Parathyroid adenoma (tissue), 2 donors: Measurements from ENCODE around the gene VAT1L.

Source experiments
- H2AFZ ChIP-seq: fragments of 300-600 bp; sonication (generic); one replicate; pipeline ENCODE4 v1.7.0; 2017; ENCODE audit warnings: antibody characterized with exemption, mild to moderate bottlenecking
- H3K27ac ChIP-seq: fragments of 300-600 bp; sonication (generic); one replicate; pipeline ENCODE4 v1.7.0; 2017
- H3K27me3 ChIP-seq: fragments of 300-600 bp; sonication (generic); one replicate; pipeline ENCODE4 v1.7.0; 2017; ENCODE audit warnings: low read length; ENCODE audit not compliant: control insufficient read depth, insufficient read depth
- H3K36me3 ChIP-seq: fragments of 300-600 bp; sonication (generic); one replicate; pipeline ENCODE4 v1.7.0; 2017; ENCODE audit warnings: low read length; ENCODE audit not compliant: control insufficient read depth, insufficient read depth
- H3K4me1 ChIP-seq: fragments of 300-600 bp; sonication (generic); one replicate; pipeline ENCODE4 v1.7.0; 2017; ENCODE audit warnings: control low read depth
- H3K4me2 ChIP-seq: fragments of 300-600 bp; sonication (generic); one replicate; pipeline ENCODE4 v1.7.0; 2017; ENCODE audit warnings: low read length
- H3K4me3 ChIP-seq: fragments of 300-600 bp; sonication (generic); one replicate; pipeline ENCODE4 v1.7.0; 2017; ENCODE audit warnings: low read depth, low read length
- H3K79me2 ChIP-seq: fragments of 300-600 bp; sonication (generic); one replicate; pipeline ENCODE4 v1.7.0; 2017; ENCODE audit warnings: control low read depth
- H3K9ac ChIP-seq: fragments of 300-600 bp; sonication (generic); one replicate; pipeline ENCODE4 v1.7.0; 2017; ENCODE audit warnings: mild to moderate bottlenecking
- H3K9me3 ChIP-seq: fragments of 300-600 bp; sonication (generic); one replicate; pipeline ENCODE4 v1.7.0; 2017; ENCODE audit warnings: low read length; ENCODE audit not compliant: control insufficient read depth
- TF ChIP-seq, protein P1 (sequence below): fragments of 300-600 bp; sonication (generic); IDR thresholded peaks from one replicate; pipeline ENCODE4 v1.7.0; 2017; ENCODE audit warnings: antibody characterized with exemption, mild to moderate bottlenecking
- donor health status: primary hyperparathyroidism.

The VAT1L gene

DNA sequence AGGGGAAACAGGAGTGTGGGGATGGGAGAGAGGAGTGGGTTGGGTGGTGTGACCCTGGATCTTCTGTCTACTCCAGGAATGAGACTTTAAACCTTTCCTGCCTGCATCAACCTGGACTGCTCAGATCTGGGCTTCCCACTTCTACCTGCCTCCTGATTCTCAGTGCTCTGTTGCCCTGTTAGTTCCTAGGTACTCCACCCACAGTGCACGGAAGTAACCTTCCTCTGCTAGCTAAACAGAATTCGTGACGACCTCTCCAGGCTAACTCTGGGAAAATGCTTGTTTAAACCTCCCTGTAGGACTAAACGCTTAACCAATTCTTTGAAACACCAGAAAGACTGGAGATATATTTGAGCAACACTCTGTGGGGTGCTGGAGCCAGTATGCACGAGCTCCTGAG lies 150.5 kb downstream of the VAT1L start:
- no peaks in the 10 kb centered on the region for H3K36me3 ChIP-seq
- H2AFZ ChIP-seq = no peak overlapping the region
- no peak overlapping the region for H3K9ac ChIP-seq
- TF ChIP-seq, protein P1, sequence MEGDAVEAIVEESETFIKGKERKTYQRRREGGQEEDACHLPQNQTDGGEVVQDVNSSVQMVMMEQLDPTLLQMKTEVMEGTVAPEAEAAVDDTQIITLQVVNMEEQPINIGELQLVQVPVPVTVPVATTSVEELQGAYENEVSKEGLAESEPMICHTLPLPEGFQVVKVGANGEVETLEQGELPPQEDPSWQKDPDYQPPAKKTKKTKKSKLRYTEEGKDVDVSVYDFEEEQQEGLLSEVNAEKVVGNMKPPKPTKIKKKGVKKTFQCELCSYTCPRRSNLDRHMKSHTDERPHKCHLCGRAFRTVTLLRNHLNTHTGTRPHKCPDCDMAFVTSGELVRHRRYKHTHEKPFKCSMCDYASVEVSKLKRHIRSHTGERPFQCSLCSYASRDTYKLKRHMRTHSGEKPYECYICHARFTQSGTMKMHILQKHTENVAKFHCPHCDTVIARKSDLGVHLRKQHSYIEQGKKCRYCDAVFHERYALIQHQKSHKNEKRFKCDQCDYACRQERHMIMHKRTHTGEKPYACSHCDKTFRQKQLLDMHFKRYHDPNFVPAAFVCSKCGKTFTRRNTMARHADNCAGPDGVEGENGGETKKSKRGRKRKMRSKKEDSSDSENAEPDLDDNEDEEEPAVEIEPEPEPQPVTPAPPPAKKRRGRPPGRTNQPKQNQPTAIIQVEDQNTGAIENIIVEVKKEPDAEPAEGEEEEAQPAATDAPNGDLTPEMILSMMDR = no peak
- no peak overlapping the region for H3K4me3 ChIP-seq
- H3K79me2 ChIP-seq = no peaks in the 10 kb centered on the region
- H3K27me3 ChIP-seq = no peaks in the 10 kb centered on the region
- H3K9me3 ChIP-seq = no peaks in the 10 kb centered on the region
- no peaks in the 10 kb centered on the region for H3K4me1 ChIP-seq
- no peak overlapping the region for H3K27ac ChIP-seq
- H3K4me2 ChIP-seq = no peak overlapping the region

DNA sequence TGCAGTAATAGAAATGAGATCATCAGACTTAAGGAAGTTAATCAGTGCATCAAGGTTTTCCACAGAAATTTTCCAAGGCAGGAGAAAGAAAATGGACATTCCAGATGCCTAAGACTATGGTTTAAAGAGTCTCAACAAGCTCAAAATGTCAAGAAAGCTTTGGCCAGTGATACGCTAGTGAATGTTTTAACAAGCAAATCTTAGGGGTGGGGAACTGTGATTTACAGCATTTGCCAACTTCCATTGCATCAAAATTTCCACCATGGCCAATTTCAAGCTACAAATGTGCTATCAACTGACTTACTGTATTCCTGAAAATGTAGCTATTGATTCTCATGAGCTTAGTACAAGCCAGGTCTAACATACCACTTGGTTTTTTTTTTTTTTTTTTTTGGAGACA lies 151.6 kb downstream of the VAT1L start:
- H3K27me3 ChIP-seq = no peaks in the 10 kb centered on the region

DNA sequence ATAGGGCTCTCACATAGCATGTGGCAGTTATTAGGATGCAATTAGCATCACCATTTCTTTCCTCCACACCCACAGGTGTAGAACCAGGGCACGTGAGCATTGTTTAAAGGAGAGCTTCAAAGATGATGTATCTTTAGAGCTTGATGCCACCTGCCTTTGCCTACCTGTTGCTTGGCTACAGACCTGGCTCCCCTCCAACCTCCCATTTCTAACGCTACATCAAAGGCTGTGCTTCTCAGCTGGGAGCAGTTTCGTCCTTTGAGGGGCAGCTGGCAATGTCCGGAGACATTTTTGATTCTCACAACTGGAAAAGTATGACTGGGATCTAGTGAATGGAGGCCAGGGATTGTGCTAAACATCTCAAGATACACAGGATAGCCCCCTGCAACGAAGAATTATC lies 155.4 kb downstream of the VAT1L start:
- H3K4me2 ChIP-seq = no peak overlapping the region
- no peak overlapping the region for H3K27ac ChIP-seq
- no peaks in the 10 kb centered on the region for H3K79me2 ChIP-seq
- no peak overlapping the region for H3K4me3 ChIP-seq
- H3K4me1 ChIP-seq = no peaks in the 10 kb centered on the region
- no peaks in the 10 kb centered on the region for H3K27me3 ChIP-seq
- no peak overlapping the region for H3K9ac ChIP-seq
- TF ChIP-seq, protein P1 = no peak
- no peak overlapping the region for H2AFZ ChIP-seq
- no peaks in the 10 kb centered on the region for H3K36me3 ChIP-seq
- H3K9me3 ChIP-seq = no peaks in the 10 kb centered on the region

More for the DNA sequence above, 151.6 kb downstream of the VAT1L start:
- Histone ChIP-seq H3K4me3 (no peak overlapping the region), H3K4me1 (no peaks in the 10 kb centered on the region), H3K9me3 (no peaks in the 10 kb centered on the region), H3K27ac (no peak overlapping the region), H2AFZ (no peak overlapping the region), H3K36me3 (no peaks in the 10 kb centered on the region), H3K79me2 (no peaks in the 10 kb centered on the region), H3K4me2 (no peak overlapping the region), H3K9ac (no peak overlapping the region)
- TF ChIP-seq, protein P1 = no peak

DNA sequence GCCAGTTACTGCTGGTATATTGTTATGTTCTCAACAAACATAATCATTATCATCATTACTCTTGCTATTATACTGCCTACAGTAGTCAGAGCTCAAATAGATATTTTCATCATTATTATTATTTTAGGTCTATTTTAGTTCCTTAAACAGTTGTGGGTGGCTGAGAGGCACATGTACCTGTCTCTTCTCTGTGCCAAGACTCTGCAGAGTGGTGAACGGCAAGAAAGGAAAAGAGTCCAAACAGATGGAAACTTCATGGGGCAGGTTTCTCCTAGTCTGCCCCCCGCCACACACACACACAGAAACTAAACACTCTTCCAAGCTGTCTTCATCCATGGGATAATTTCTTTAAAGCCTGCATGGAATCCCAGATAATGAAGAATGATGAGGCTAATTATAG lies 156.3 kb downstream of the VAT1L start:
- no peaks in the 10 kb centered on the region for H3K36me3 ChIP-seq
- no peaks in the 10 kb centered on the region for H3K9me3 ChIP-seq
- H3K79me2 ChIP-seq = no peaks in the 10 kb centered on the region
- TF ChIP-seq, protein P1 = no peak
- no peak overlapping the region for H3K9ac ChIP-seq
- no peak overlapping the region for H3K4me2 ChIP-seq
- no peaks in the 10 kb centered on the region for H3K4me1 ChIP-seq
- H3K27me3 ChIP-seq = no peaks in the 10 kb centered on the region
- no peak overlapping the region for H3K27ac ChIP-seq
- no peak overlapping the region for H3K4me3 ChIP-seq
- H2AFZ ChIP-seq = no peak overlapping the region

DNA sequence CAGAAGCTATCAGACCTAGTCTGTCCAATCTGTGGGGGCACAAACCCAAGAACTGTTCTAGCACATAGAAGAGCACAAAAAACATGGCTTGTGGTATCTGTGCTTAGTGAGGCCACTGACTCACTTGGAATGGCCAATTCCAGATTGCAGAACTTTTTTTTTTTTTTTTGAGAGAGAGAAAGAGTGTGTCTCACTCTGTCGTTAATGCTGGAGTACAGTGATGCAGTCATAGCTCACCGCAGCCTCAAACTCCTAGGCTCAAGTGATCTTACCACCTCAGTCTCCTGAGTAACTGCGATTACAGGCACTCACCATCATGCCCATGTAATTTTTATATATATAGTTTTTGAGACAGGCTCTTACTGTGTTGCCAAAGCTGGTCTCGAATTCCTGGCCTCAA lies 156.8 kb downstream of the VAT1L start:
- no peaks in the 10 kb centered on the region for H3K4me1 ChIP-seq
- no peak overlapping the region for H3K27ac ChIP-seq
- H3K79me2 ChIP-seq = no peaks in the 10 kb centered on the region
- no peak overlapping the region for H2AFZ ChIP-seq
- no peaks in the 10 kb centered on the region for H3K36me3 ChIP-seq
- H3K4me2 ChIP-seq = no peak overlapping the region
- H3K27me3 ChIP-seq = no peaks in the 10 kb centered on the region
- no peaks in the 10 kb centered on the region for H3K9me3 ChIP-seq
- TF ChIP-seq, protein P1 = no peak
- no peak overlapping the region for H3K4me3 ChIP-seq
- H3K9ac ChIP-seq = no peak overlapping the region
